ENCODE results near the gene PHACTR1. TPM values are rescaled to one million over a fixed set of nuclear protein-coding genes. Genes with fewer than 3 reads are reported as not detected.

The PHACTR1 gene
- total and polyA plus RNA-seq, 8 donors: 1.4 to 12.4 (median 9.3) TPM

DNA sequence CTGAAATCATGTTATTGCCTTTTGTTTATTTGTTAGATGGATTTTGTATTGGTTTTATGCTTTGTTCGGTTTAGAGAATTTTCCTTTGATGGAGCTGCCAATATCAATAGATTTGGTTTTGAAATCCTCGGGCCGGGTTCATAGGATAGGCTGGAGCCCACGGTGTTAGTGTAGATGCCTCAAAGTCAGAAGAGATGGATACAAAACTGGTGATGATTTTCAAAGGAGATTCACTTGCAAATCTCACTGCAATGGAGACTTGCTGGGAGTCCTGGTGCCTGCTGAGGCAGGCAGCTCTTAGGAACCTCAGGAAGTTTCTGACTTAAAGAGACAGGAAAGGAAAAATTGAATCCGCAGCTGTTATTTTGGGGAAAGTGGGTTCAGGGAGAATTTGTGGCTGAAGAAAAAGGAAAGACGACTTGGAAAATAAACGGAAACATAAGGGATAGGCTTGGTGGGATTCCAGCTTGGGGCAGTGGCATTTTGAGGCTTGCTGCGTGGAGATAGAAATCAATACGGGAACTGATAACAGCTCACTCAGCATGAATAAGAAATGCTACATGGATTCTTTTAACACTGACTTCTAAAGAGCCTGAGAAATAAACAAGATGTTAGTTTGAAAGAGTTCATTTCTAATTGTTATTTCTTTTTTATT lies 241.6 kb downstream of the PHACTR1 start:
- no peaks in the 10 kb centered on the region for H3K36me3 ChIP-seq
- H3K4me1 ChIP-seq: peaks cover 0 to 10% (median 3%) of the 10 kb centered on the region in 3 donors
- peak overlapping the region; percentile 22 to 76 (median 60) for H3K4me3 ChIP-seq
- H3K9me3 ChIP-seq: no peaks in the 10 kb centered on the region
- DNase-seq (peak in 1 of 6 donors; percentile 13), FAIRE-seq (no peak), ATAC-seq (peak; percentile 51 to 65 (median 54))
- H3K27ac ChIP-seq: peak overlapping the region; percentile 8 to 79 (median 66)
- TF ChIP-seq, protein P1, sequence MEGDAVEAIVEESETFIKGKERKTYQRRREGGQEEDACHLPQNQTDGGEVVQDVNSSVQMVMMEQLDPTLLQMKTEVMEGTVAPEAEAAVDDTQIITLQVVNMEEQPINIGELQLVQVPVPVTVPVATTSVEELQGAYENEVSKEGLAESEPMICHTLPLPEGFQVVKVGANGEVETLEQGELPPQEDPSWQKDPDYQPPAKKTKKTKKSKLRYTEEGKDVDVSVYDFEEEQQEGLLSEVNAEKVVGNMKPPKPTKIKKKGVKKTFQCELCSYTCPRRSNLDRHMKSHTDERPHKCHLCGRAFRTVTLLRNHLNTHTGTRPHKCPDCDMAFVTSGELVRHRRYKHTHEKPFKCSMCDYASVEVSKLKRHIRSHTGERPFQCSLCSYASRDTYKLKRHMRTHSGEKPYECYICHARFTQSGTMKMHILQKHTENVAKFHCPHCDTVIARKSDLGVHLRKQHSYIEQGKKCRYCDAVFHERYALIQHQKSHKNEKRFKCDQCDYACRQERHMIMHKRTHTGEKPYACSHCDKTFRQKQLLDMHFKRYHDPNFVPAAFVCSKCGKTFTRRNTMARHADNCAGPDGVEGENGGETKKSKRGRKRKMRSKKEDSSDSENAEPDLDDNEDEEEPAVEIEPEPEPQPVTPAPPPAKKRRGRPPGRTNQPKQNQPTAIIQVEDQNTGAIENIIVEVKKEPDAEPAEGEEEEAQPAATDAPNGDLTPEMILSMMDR (IDR thresholded peaks at IDR 0.05): no peak
- WGBS, 2 donors: 6 to 7% methylated on average over 9 of the region's 9 CpGs
- H3K27me3 ChIP-seq: no peaks in the 10 kb centered on the region
- intact Hi-C loops (cut with DNase I): no loop called here

DNA sequence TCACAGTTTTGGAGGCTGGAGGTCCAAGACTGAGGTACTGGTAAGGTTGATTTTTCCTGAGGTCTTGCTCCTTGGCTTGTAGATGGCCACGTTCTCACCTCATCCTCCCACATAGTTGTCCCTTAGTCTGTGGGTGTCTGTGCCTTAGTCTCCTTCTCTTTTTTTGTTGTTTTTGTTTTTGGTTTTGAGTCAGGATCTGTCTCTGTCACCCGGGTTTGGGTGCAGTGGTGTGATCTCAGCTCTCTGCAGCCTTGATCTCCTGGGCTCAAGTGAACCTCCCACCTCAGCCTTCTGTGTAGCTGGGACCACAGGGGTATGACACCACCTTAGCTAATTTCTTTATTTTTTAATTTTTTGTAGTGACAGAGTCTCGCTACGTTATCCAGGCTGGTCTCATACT lies 245.2 kb downstream of the PHACTR1 start:
- ATAC-seq: no peak
- no peak for FAIRE-seq
- Histone ChIP-seq H3K4me1 (peaks cover 0 to 10% (median 3%) of the 10 kb centered on the region in 3 donors), H3K27me3 (no peaks in the 10 kb centered on the region), H3K36me3 (no peaks in the 10 kb centered on the region), H3K9me3 (no peaks in the 10 kb centered on the region), H3K4me3 (no peak overlapping the region), H3K27ac (no peak overlapping the region)
- DNase-seq: no peak
- WGBS, 2 donors: 97% methylated on average over 4 of the region's 4 CpGs
- TF ChIP-seq, protein P1 (IDR thresholded peaks at IDR 0.05): no peak
- intact Hi-C loops (cut with DNase I): no loop called here

DNA sequence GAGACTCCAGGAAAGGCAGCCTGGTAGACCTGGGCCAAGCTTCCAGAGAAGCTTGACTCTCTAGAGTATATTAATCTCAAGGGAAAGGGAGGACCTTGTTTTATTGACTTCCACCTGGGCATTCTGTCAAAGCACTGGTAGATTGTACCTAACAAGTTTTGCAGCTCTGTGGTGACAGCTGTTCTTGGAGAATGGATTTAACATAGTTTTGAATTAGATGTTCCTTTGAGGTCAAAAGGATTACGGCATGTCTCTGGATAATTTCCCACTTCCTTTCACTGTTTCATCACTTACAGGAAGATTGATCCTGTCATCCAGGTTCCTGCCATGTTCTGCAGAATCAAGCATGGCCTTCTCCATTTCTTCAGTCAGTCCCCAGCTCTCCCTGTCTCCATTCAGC lies 246.0 kb downstream of the PHACTR1 start:
- H3K27ac ChIP-seq: peak overlapping the region in 2 of 4 donors; percentile 15 to 26
- no peak overlapping the region for H3K4me3 ChIP-seq
- TF ChIP-seq, protein P1 (IDR thresholded peaks at IDR 0.05): no peak
- FAIRE-seq (no peak), DNase-seq (peak in 3 of 6 donors; percentile 26 to 46 (median 26)), ATAC-seq (peak; percentile 50 to 73 (median 58))
- intact Hi-C loops (cut with DNase I): no loop called here
- peaks cover 0 to 10% (median 3%) of the 10 kb centered on the region in 3 donors for H3K4me1 ChIP-seq
- no peaks in the 10 kb centered on the region for H3K27me3 ChIP-seq
- 15 to 31% methylated on average over 1 of the region's 1 CpG for WGBS, 2 donors
- H3K9me3 ChIP-seq: no peaks in the 10 kb centered on the region
- H3K36me3 ChIP-seq: no peaks in the 10 kb centered on the region

DNA sequence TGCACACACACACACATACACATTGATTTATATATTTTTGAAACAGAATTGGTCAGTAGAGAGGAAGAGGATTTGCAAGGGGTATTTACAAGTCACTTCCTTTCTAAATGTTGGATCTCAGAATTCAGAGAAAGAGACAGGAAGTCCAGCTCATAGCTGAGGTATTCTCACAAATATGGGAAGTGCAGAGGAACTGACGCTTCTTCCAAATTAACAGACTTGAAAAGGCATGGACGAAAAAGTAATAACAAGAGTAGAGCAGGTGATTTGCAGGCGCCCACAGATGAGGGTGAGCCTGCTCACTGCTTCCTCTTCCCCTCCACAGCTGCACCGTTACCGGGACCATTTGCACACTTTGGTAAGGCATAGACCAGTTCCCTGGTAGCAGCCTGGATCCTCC lies 246.4 kb downstream of the PHACTR1 start:
- Histone ChIP-seq H3K27me3 (no peaks in the 10 kb centered on the region), H3K36me3 (no peaks in the 10 kb centered on the region), H3K4me1 (peaks cover 0 to 10% (median 3%) of the 10 kb centered on the region in 3 donors), H3K9me3 (no peaks in the 10 kb centered on the region), H3K4me3 (no peak overlapping the region), H3K27ac (peak overlapping the region in 2 of 4 donors; percentile 13 to 26)
- 80 to 89% methylated on average over 5 of the region's 5 CpGs for WGBS, 2 donors
- TF ChIP-seq, protein P1 (IDR thresholded peaks at IDR 0.05): no peak
- ATAC-seq: peak in 2 of 4 donors; percentile 8 to 11
- intact Hi-C loops (cut with DNase I): no loop called here
- no peak for DNase-seq
- FAIRE-seq: no peak

DNA sequence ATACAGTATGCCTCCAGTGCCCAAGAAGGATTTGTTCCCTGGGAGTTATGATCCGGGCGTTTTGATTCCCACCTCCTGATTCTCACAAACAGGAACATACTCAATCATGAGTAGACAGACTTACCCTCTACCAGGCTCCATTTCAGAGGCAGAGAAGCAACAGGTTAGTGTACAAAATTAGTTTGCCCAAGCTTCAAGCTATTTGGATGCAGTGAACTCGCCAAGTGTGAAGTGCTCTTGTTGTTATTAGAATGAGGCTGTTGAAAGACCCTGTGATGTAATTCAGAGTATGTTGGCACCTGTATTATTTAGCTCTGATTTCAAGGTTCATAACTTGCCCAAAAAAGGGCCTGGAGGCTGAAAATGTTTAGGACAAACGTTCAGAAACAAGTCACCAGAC lies 247.0 kb downstream of the PHACTR1 start:
- FAIRE-seq (no peak), DNase-seq (no peak), ATAC-seq (no peak)
- Histone ChIP-seq H3K4me3 (no peak overlapping the region), H3K27me3 (no peaks in the 10 kb centered on the region), H3K27ac (peak overlapping the region in 1 of 4 donors; percentile 13), H3K36me3 (no peaks in the 10 kb centered on the region), H3K4me1 (peaks cover 0 to 10% (median 3%) of the 10 kb centered on the region in 3 donors), H3K9me3 (no peaks in the 10 kb centered on the region)
- TF ChIP-seq, protein P1 (IDR thresholded peaks at IDR 0.05): no peak
- WGBS, 2 donors: 79 to 80% methylated on average over 4 of the region's 4 CpGs
- intact Hi-C loops (cut with DNase I): no loop called here

Measured in pancreas (tissue), 10 donors.